NCI-H2107 treated with DMSO at 0.1 percent for 48 hours (cell line): ENCODE measurements around the gene KRTAP23-1.

Experiments used
- DNase-seq: peaks from one replicate; lab custom pipeline; 2025; ENCODE audit not compliant: unreplicated experiment; lab: John Stamatoyannopoulos, UW

Gene KRTAP23-1

GRCh38 chr21:30348506-30348905 lies at the start of gene KRTAP23-1:
Gene KRTAP23-1, minus strand, starts transcription at chr21:30348606. Its CDS starts 0 bp downstream, at chr21:30348606.
- no peak for DNase-seq

GRCh38 chr21:30395731-30396130 lies 47.3 kb upstream of the KRTAP23-1 start, which contains the start of gene KRTAP13-1:
Gene KRTAP13-1, plus strand, starts transcription at chr21:30396031. Its CDS starts 56 bp downstream, at chr21:30396087.
- no peak for DNase-seq

GRCh38 chr21:30391492-30392025 lies 43.2 kb upstream of the KRTAP23-1 start:
- no peak for DNase-seq

GRCh38 chr21:30382201-30382600 lies 33.8 kb upstream of the KRTAP23-1 start:
- DNase-seq: no peak

- DNase-seq: no peak
Observed at GRCh38 chr21:30372139-30372770, 23.8 kb upstream of the KRTAP23-1 start, which contains the start of gene KRTAP13-2. Gene KRTAP13-2, minus strand, starts transcription at chr21:30372271. Its CDS starts 58 bp downstream, at chr21:30372213.

- no peak for DNase-seq
Observed at GRCh38 chr21:30355906-30356305, 7.5 kb upstream of the KRTAP23-1 start.

GRCh38 chr21:30354308-30355005 lies 6.1 kb upstream of the KRTAP23-1 start:
- DNase-seq: no peak

GRCh38 chr21:30351534-30351933 lies 3.1 kb upstream of the KRTAP23-1 start:
- no peak for DNase-seq

GRCh38 chr21:30349572-30349971 lies 1.2 kb upstream of the KRTAP23-1 start:
- DNase-seq: no peak

- DNase-seq: no peak
Observed at GRCh38 chr21:30345014-30345413, 3.4 kb downstream of the KRTAP23-1 start.

GRCh38 chr21:30340714-30341573 lies 7.5 kb downstream of the KRTAP23-1 start:
- DNase-seq: peak; percentile 12

- DNase-seq: no peak
Observed at GRCh38 chr21:30338717-30339116, 9.7 kb downstream of the KRTAP23-1 start.

GRCh38 chr21:30337772-30338171 lies 10.6 kb downstream of the KRTAP23-1 start:
- no peak for DNase-seq

GRCh38 chr21:30337276-30337744 lies 11.1 kb downstream of the KRTAP23-1 start, which contains the start of gene KRTAP27-1:
Gene KRTAP27-1, minus strand, starts transcription at chr21:30337694. Its CDS starts 26 bp downstream, at chr21:30337668.
- DNase-seq: no peak

GRCh38 chr21:30336596-30336995 lies 11.8 kb downstream of the KRTAP23-1 start:
- no peak for DNase-seq

GRCh38 chr21:30333736-30334135 lies 14.7 kb downstream of the KRTAP23-1 start:
- no peak for DNase-seq

- DNase-seq: no peak
Observed at GRCh38 chr21:30332681-30333080, 15.7 kb downstream of the KRTAP23-1 start.

GRCh38 chr21:30329203-30329875 lies 19.1 kb downstream of the KRTAP23-1 start:
- no peak for DNase-seq

GRCh38 chr21:30326390-30326789 lies 22.0 kb downstream of the KRTAP23-1 start:
- no peak for DNase-seq

- DNase-seq: no peak
Observed at GRCh38 chr21:30320215-30320614, 28.2 kb downstream of the KRTAP23-1 start, which contains the start of gene KRTAP26-1. Gene KRTAP26-1, minus strand, starts transcription at chr21:30320315. Its CDS starts 280 bp downstream, at chr21:30320035.
